Nephron (organoid): Measurements from ENCODE around the gene TLCD5.

Experiments used
- H3K27ac Mint-ChIP-seq, 3 experiments: 2 replicates each; pipeline ENCODE4 v1.8.0; 2020; ENCODE audit warnings: mixed read lengths in 3 of 3, mild to moderate bottlenecking in 2 of 3, moderate library complexity in 1 of 3
- H3K27me3 Mint-ChIP-seq: 2 replicates; pipeline ENCODE4 v1.8.0; 2021; ENCODE audit warnings: low read depth, mild to moderate bottlenecking, moderate library complexity, mixed read lengths
- H3K36me3 Mint-ChIP-seq: 2 replicates; pipeline ENCODE4 v1.8.0; 2020; ENCODE audit warnings: low read depth, mixed read lengths
- H3K4me1 Mint-ChIP-seq: 2 replicates; pipeline ENCODE4 v1.8.0; 2020; ENCODE audit warnings: mixed read lengths
- H3K4me3 Mint-ChIP-seq, 3 experiments: 2 replicates each; pipeline ENCODE4 v1.8.0; 2020; ENCODE audit warnings: mild to moderate bottlenecking in 3 of 3, mixed read lengths in 3 of 3, moderate library complexity in 2 of 3
- H3K9me3 Mint-ChIP-seq: 2 replicates; pipeline ENCODE4 v1.8.0; 2020; ENCODE audit warnings: mixed read lengths
- CTCF ChIP-seq, 3 experiments: fragments of 200-600 bp; sonication (generic); IDR thresholded peaks; one replicate each; pipeline ENCODE4 v1.5.0; 2021; ENCODE audit warnings: antibody characterized with exemption in 3 of 3; ENCODE audit not compliant: unreplicated experiment in 3 of 3

The TLCD5 gene

GRCh38 chr11:120284272-120284671 lies 40.8 kb upstream of the TLCD5 start:
- H3K27ac Mint-ChIP-seq, result no peak overlapping the region
- no peak for TF ChIP-seq CTCF (IDR thresholded peaks at IDR 0.05; ENCODE audit: unreplicated experiment in 3 of 3)
- H3K27me3 Mint-ChIP-seq, result peaks cover 6% of the 10 kb centered on the region

GRCh38 chr11:120285256-120285655 lies 39.8 kb upstream of the TLCD5 start:
- Mint-ChIP-seq H3K9me3 (no peaks in the 10 kb centered on the region), H3K4me3 (no peak overlapping the region), H3K4me1 (peaks cover 16% of the 10 kb centered on the region), H3K27me3 (peaks cover 13% of the 10 kb centered on the region), H3K27ac (no peak overlapping the region), H3K36me3 (no peaks in the 10 kb centered on the region)
- TF ChIP-seq CTCF (IDR thresholded peaks at IDR 0.05; ENCODE audit: unreplicated experiment in 3 of 3), result no peak

More at GRCh38 chr11:120284272-120284671, 40.8 kb upstream of the TLCD5 start:
- no peak overlapping the region for H3K4me3 Mint-ChIP-seq
- H3K9me3 Mint-ChIP-seq, result no peaks in the 10 kb centered on the region
- H3K4me1 Mint-ChIP-seq, result peaks cover 18% of the 10 kb centered on the region
- no peaks in the 10 kb centered on the region for H3K36me3 Mint-ChIP-seq

- Mint-ChIP-seq H3K4me3 (no peak overlapping the region), H3K27me3 (peaks cover 17% of the 10 kb centered on the region), H3K27ac (no peak overlapping the region)
Measured at GRCh38 chr11:120288021-120288420, 37.1 kb upstream of the TLCD5 start.

GRCh38 chr11:120289426-120289825 lies 35.7 kb upstream of the TLCD5 start:
- no peaks in the 10 kb centered on the region for H3K9me3 Mint-ChIP-seq
- no peaks in the 10 kb centered on the region for H3K4me1 Mint-ChIP-seq
- H3K27ac Mint-ChIP-seq, result no peak overlapping the region
- no peaks in the 10 kb centered on the region for H3K36me3 Mint-ChIP-seq
- no peak overlapping the region for H3K4me3 Mint-ChIP-seq
- no peak for TF ChIP-seq CTCF (IDR thresholded peaks at IDR 0.05; ENCODE audit: unreplicated experiment in 3 of 3)
- peaks cover 30% of the 10 kb centered on the region for H3K27me3 Mint-ChIP-seq

More at GRCh38 chr11:120288021-120288420, 37.1 kb upstream of the TLCD5 start:
- Mint-ChIP-seq H3K9me3 (no peaks in the 10 kb centered on the region), H3K36me3 (no peaks in the 10 kb centered on the region), H3K4me1 (no peaks in the 10 kb centered on the region)
- TF ChIP-seq CTCF (IDR thresholded peaks at IDR 0.05; ENCODE audit: unreplicated experiment in 3 of 3), result no peak

- no peaks in the 10 kb centered on the region for H3K36me3 Mint-ChIP-seq
- TF ChIP-seq CTCF (IDR thresholded peaks at IDR 0.05; ENCODE audit: unreplicated experiment in 3 of 3), result no peak
- no peak overlapping the region for H3K27ac Mint-ChIP-seq
- no peaks in the 10 kb centered on the region for H3K4me1 Mint-ChIP-seq
- H3K27me3 Mint-ChIP-seq, result peaks cover 43% of the 10 kb centered on the region
- no peak overlapping the region for H3K4me3 Mint-ChIP-seq
- no peaks in the 10 kb centered on the region for H3K9me3 Mint-ChIP-seq
Measured at GRCh38 chr11:120290956-120291355, 34.1 kb upstream of the TLCD5 start.

- peaks cover 56% of the 10 kb centered on the region for H3K27me3 Mint-ChIP-seq
- no peaks in the 10 kb centered on the region for H3K9me3 Mint-ChIP-seq
- no peaks in the 10 kb centered on the region for H3K36me3 Mint-ChIP-seq
- peaks cover 2% of the 10 kb centered on the region for H3K4me1 Mint-ChIP-seq
- H3K4me3 Mint-ChIP-seq, result no peak overlapping the region
- no peak for TF ChIP-seq CTCF (IDR thresholded peaks at IDR 0.05; ENCODE audit: unreplicated experiment in 3 of 3)
- H3K27ac Mint-ChIP-seq, result no peak overlapping the region
Measured at GRCh38 chr11:120293038-120293800, 31.9 kb upstream of the TLCD5 start.
